GM12874 (cell line): Measurements from ENCODE around the gene CLCN1.
A peak's percentile ranks its signal among the peaks of the same experiment; 100 is the strongest.

Experiments used
- CTCF ChIP-seq: IDR thresholded peaks from 2 replicates; pipeline ENCODE4 v1.5.1; 2011; ENCODE audit warnings: low read depth, mild to moderate bottlenecking, control low read depth, low read length, moderate library complexity; ENCODE audit not compliant: insufficient read depth

CLCN1 gene

GRCh38 chr7:143322760-143323633 lies 7.1 kb downstream of the CLCN1 start:
- no peak for TF ChIP-seq CTCF

- TF ChIP-seq CTCF: no peak
Observed at GRCh38 chr7:143323653-143324052, 7.7 kb downstream of the CLCN1 start.

GRCh38 chr7:143325240-143325639 lies 9.3 kb downstream of the CLCN1 start:
- TF ChIP-seq CTCF: no peak

GRCh38 chr7:143327903-143328302 lies 12.0 kb downstream of the CLCN1 start:
- no peak for TF ChIP-seq CTCF

GRCh38 chr7:143329471-143330170 lies 13.7 kb downstream of the CLCN1 start:
- 0 out of 2 replicates have a peak, but pooled peaks have one; percentile 9 for TF ChIP-seq CTCF

GRCh38 chr7:143331179-143331801 lies 15.4 kb downstream of the CLCN1 start:
- no peak for TF ChIP-seq CTCF

- TF ChIP-seq CTCF: no peak
Observed at GRCh38 chr7:143334244-143334643, 18.3 kb downstream of the CLCN1 start.
